Transverse colon (tissue), 4 donors: ENCODE results near the gene MED10. TPM values are rescaled to one million over a fixed set of nuclear protein-coding genes. Genes with fewer than 3 reads are reported as not detected.

Experiments
- DNase-seq: peaks from one replicate; pipeline ENCODE4 v3.0.0-alpha.2; 2019
- H3K27ac ChIP-seq, 4 donors: fragments of 200-600 bp; sonication (generic); 2 replicates each; pipeline ENCODE4 v1.5.1; 2016 to 2018; ENCODE audit warnings: inconsistent platforms in 4 of 4
- H3K27me3 ChIP-seq: fragments of 200-600 bp; sonication (generic); 2 replicates; pipeline ENCODE4 v1.5.1; 2017; ENCODE audit warnings: inconsistent platforms
- H3K36me3 ChIP-seq, 4 donors: fragments of 200-600 bp; sonication (generic); 2 replicates each; pipeline ENCODE4 v1.5.1; 2017 to 2019; ENCODE audit warnings: inconsistent platforms in 4 of 4
- H3K4me1 ChIP-seq, 4 donors: fragments of 200-600 bp; sonication (generic); 2 replicates each; pipeline ENCODE4 v1.5.1; 2017 to 2020; ENCODE audit warnings: inconsistent platforms in 4 of 4
- H3K4me3 ChIP-seq, 4 donors: fragments of 200-600 bp; sonication (generic); 1 replicate in 1 of 4; 2 replicates in 3 of 4; pipeline versions ENCODE4 v1.5.1 to v1.6.1; 2017 to 2019; ENCODE audit warnings: inconsistent platforms in 4 of 4
- H3K9me3 ChIP-seq, 2 donors: fragments of 200-600 bp; sonication (generic); 2 replicates each; pipeline ENCODE4 v1.5.1; 2017 to 2019; ENCODE audit warnings: inconsistent platforms in 2 of 2
- CTCF ChIP-seq, 5 experiments: fragments of 200-600 bp in 3 of 5; fragments of 450-650 bp in 2 of 5; sonication (generic) in 3 of 5; IDR thresholded peaks; 1 replicate in 2 of 5; 2 replicates in 3 of 5; pipeline ENCODE4 v1.5.1; 2016 to 2017; ENCODE audit warnings: antibody characterized with exemption in 5 of 5, inconsistent platforms in 3 of 5, mild to moderate bottlenecking in 2 of 5, moderate library complexity in 1 of 5
- EP300 ChIP-seq: sonication (generic); formaldehyde crosslinking; IDR thresholded peaks from one replicate; pipeline ENCODE4 v1.6.1; 2017; ENCODE audit warnings: antibody characterized with exemption, low read depth
- POLR2A ChIP-seq: fragments of 450-650 bp; IDR thresholded peaks from one replicate; pipeline ENCODE4 v1.6.1; 2016; ENCODE audit warnings: antibody characterized with exemption, mild to moderate bottlenecking, moderate library complexity
- POLR2AphosphoS5 ChIP-seq, 3 donors: sonication (generic); formaldehyde crosslinking; IDR thresholded peaks; one replicate each; pipeline ENCODE4 v1.6.1; 2016; ENCODE audit warnings: antibody characterized with exemption in 3 of 3
- WGBS, 2 donors: methylation state at CpG; one replicate each; pipeline ENCODE4 v1.1.5; 2018; ENCODE audit warnings: low coverage in 1 of 2; 5-methylcytosine and 5-hydroxymethylcytosine counted together
- in situ Hi-C, 4 donors: fragments of 200-750 bp; cut with MboI; loops; one replicate each; pipeline versions ENCODE4 v1.15.0 to v1.15.1; 2017; ENCODE audit warnings: low sequenced_read_pairs in 3 of 4, low pct_ligation_motif_present in 1 of 4, low pct_unique_long_range_greater_than_20kb in 1 of 4
- intact Hi-C: fragments of 100-400 bp; cut with DNase I; formaldehyde crosslinking; loops from one replicate; pipeline ENCODE4 v1.15.1; 2023; ENCODE audit warnings: low total_unique reads
- total RNA-seq, 4 donors: library from RNA; depleted of rRNA; stranded (reverse); fragments of >200 nt; gene quantifications; one replicate each; pipeline ENCODE4 v1.1.0, GENCODE V29; 2016

MED10 gene
- total RNA-seq, 4 donors from 2014 or later = 9.4 to 25.1 (median 19.6) TPM

DNA sequence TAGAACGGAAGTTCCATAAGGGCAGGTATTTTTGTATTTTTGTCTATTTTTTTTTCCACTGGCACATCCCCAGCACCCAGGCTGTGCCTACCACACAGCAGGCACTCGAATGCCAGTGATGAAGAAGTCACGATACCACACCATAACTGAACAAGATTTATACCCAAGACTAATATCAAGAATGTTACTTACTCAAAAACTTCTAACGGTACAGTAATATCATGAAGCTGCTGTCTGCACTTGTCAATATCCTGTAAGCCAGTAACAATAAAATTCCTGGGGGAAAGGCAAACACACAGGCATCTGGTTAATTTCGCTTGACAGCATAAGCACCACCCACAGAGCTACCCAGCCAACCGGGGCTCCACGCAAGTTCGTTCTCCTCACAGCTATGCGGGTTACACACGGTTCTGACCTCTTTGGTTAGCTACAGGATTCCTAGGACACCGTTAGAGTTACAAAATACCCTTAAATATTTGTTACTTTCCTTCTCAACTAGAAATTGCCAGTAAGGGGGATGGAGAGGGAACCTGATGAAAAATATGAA is 1.3 kb downstream of the MED10 start:
- in situ Hi-C loops (no loop called here), intact Hi-C loops (loop anchor here (5.0 kb wide), 1 partner anchor 885 kb away; no protein-coding TSS in a partner anchor)
- Histone ChIP-seq H3K27ac (peak overlapping the region in 3 of 4 donors; percentile 90 to 94 (median 91)), H3K9me3 (no peaks in the 10 kb centered on the region), H3K4me1 (peaks cover 9 to 24% (median 18%) of the 10 kb centered on the region in 4 donors), H3K27me3 (no peaks in the 10 kb centered on the region), H3K4me3 (peak overlapping the region in 2 of 4 donors; percentile 94 to 99), H3K36me3 (peaks cover 0 to 46% (median 20%) of the 10 kb centered on the region in 4 donors)
- WGBS, 2 donors = 73 to 82% methylated on average over 6 to 11 of the region's 11 CpGs
- no peak for TF ChIP-seq CTCF (IDR thresholded peaks at IDR 0.05)
- no peak for TF ChIP-seq EP300
- TF ChIP-seq POLR2A = no peak
- TF ChIP-seq POLR2AphosphoS5 (IDR thresholded peaks at IDR 0.05) = no peak
- DNase-seq = no peak

- DNase-seq = no peak
- in situ Hi-C loops = no loop called here
These were observed 5.1 kb downstream of the MED10 start for GRCh38 chr5:6373081-6373846.

DNA sequence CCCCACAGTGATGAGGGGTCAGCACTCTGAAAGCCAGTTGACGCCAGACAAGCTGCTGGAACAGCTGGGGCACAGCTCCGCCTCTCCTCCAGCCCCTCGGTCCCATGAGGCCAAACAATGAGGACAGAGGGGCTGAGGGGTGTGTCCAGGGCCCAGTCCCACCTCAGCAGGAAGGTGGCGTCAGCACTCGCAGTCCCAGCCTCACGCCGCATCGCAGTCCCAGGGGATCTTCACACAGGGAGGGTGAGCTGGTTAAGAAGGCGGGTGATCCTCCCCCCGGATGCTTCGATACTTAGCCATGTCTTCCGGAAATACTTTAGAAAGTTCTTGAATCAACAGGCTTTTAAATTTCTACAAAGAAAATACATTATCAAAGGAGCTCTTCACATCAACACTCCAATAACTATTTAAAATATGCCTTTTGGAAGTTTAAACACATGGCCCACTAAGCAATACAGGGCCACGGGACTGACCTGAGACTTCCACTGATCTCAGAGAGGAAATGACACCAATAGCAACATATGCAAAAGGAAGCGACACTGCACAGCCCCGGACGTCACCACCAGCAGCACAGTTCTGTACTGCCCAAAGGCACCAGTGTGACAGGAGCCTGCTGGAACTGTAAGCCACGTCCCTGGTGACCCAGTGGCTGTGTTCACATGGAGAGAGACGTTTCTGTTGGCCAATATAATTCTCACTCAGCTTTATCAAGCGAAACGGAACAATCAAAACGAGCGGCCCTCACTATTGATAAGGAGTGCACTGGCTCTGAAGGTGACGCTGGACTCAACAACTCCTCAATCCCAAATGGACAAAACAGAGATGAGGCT is 5.9 kb downstream of the MED10 start:
- intact Hi-C loops (no loop called here), in situ Hi-C loops (no loop called here)
- DNase-seq = no peak
- TF ChIP-seq POLR2A = no peak
- Histone ChIP-seq H3K36me3 (peaks cover 0 to 70% (median 29%) of the 10 kb centered on the region in 4 donors), H3K27me3 (no peaks in the 10 kb centered on the region), H3K27ac (no peak overlapping the region), H3K9me3 (no peaks in the 10 kb centered on the region), H3K4me1 (peaks cover 8 to 14% (median 12%) of the 10 kb centered on the region in 4 donors), H3K4me3 (no peak overlapping the region)
- 71 to 92% methylated on average over 12 to 23 of the region's 23 CpGs for WGBS, 2 donors

More at GRCh38 chr5:6373081-6373846, 5.1 kb downstream of the MED10 start:
- Histone ChIP-seq H3K9me3 (no peaks in the 10 kb centered on the region), H3K4me1 (peaks cover 9 to 18% (median 14%) of the 10 kb centered on the region in 4 donors), H3K36me3 (peaks cover 0 to 70% (median 29%) of the 10 kb centered on the region in 4 donors), H3K27me3 (no peaks in the 10 kb centered on the region), H3K27ac (no peak overlapping the region), H3K4me3 (no peak overlapping the region)
- intact Hi-C loops = no loop called here
- TF ChIP-seq POLR2A (no peak), CTCF (IDR thresholded peaks at IDR 0.05) (no peak), POLR2AphosphoS5 (IDR thresholded peaks at IDR 0.05) (no peak), EP300 (no peak)
- WGBS, 2 donors = 96 to 100% methylated on average over 9 to 17 of the region's 17 CpGs

- Histone ChIP-seq H3K27ac (no peak overlapping the region), H3K27me3 (no peaks in the 10 kb centered on the region), H3K4me1 (peaks cover 0 to 3% (median under 1%) of the 10 kb centered on the region in 4 donors), H3K4me3 (no peak overlapping the region), H3K9me3 (no peaks in the 10 kb centered on the region), H3K36me3 (peaks cover 0 to 64% (median 27%) of the 10 kb centered on the region in 4 donors)
- DNase-seq = no peak
- TF ChIP-seq POLR2AphosphoS5 (IDR thresholded peaks at IDR 0.05) (no peak), EP300 (no peak), CTCF (IDR thresholded peaks at IDR 0.05) (no peak), POLR2A (no peak)
- intact Hi-C loops (no loop called here), in situ Hi-C loops (no loop called here)
- WGBS, 2 donors = 98 to 100% methylated on average over 1 to 19 of the region's 19 CpGs
These were observed 7.1 kb downstream of the MED10 start for GRCh38 chr5:6371079-6371810.
